Glutamatergic neuron (in vitro differentiated cells): ENCODE results near the gene MAP4K4. TPM values are rescaled to one million over a fixed set of nuclear protein-coding genes. Genes with fewer than 3 reads are reported as not detected.

Source experiments
- DNase-seq: peaks from one replicate; pipeline ENCODE4 v3.0.0; 2022
- H3K27ac Mint-ChIP-seq: one replicate; pipeline ENCODE4 v1.8.0; 2020; ENCODE audit warnings: mild to moderate bottlenecking, mixed read lengths, inconsistent platforms; ENCODE audit not compliant: unreplicated experiment
- H3K27me3 Mint-ChIP-seq: one replicate; pipeline ENCODE4 v1.8.0; 2020; ENCODE audit warnings: mild to moderate bottlenecking, moderate library complexity, mixed read lengths, inconsistent platforms; ENCODE audit not compliant: unreplicated experiment
- H3K36me3 Mint-ChIP-seq: one replicate; pipeline ENCODE4 v1.8.0; 2020; ENCODE audit warnings: mild to moderate bottlenecking, mixed read lengths, inconsistent platforms; ENCODE audit not compliant: unreplicated experiment
- H3K4me1 Mint-ChIP-seq: one replicate; pipeline ENCODE4 v1.8.0; 2020; ENCODE audit warnings: mild to moderate bottlenecking, low read depth, mixed read lengths, inconsistent platforms; ENCODE audit not compliant: unreplicated experiment
- H3K4me3 Mint-ChIP-seq: one replicate; pipeline ENCODE4 v1.8.0; 2020; ENCODE audit warnings: mild to moderate bottlenecking, mixed read lengths, inconsistent platforms; ENCODE audit not compliant: unreplicated experiment
- H3K9me3 Mint-ChIP-seq: one replicate; pipeline ENCODE4 v1.8.0; 2020; ENCODE audit warnings: mild to moderate bottlenecking, moderate library complexity, mixed read lengths, inconsistent platforms; ENCODE audit not compliant: unreplicated experiment
- CTCF ChIP-seq: fragments of 200-600 bp; sonication (generic); IDR thresholded peaks from one replicate; pipeline ENCODE4 v1.5.0; 2021; ENCODE audit not compliant: partially characterized antibody, unreplicated experiment
- total RNA-seq: library from RNA; stranded (reverse); fragmentation: NEBNext Ultra II Directional; extraction: Animal tissue kit (Norgen Biotek cat#: 25700); gene quantifications from one replicate; pipeline ENCODE4 v1.2.1, GENCODE V29; 2021; ENCODE audit not compliant: unreplicated experiment

The MAP4K4 gene
- total RNA-seq, 1 donor from 2014 or later: 756 TPM

- Mint-ChIP-seq H3K9me3 (peaks cover 10% of the 10 kb centered on the region), H3K4me3 (no peak overlapping the region), H3K27ac (peak overlapping the region; percentile 59), H3K4me1 (peaks cover 28% of the 10 kb centered on the region), H3K36me3 (peaks cover under 1% of the 10 kb centered on the region), H3K27me3 (no peaks in the 10 kb centered on the region)
- DNase-seq: no peak
- TF ChIP-seq CTCF: no peak
Measured at GRCh38 chr2:101860782-101861181, 163.3 kb downstream of the MAP4K4 start.

- TF ChIP-seq CTCF: no peak
- no peak for DNase-seq
- Mint-ChIP-seq H3K4me1 (peaks cover 26% of the 10 kb centered on the region), H3K36me3 (no peaks in the 10 kb centered on the region), H3K27me3 (no peaks in the 10 kb centered on the region), H3K4me3 (no peak overlapping the region), H3K27ac (no peak overlapping the region), H3K9me3 (peaks cover 9% of the 10 kb centered on the region)
Measured at GRCh38 chr2:101861382-101861781, 163.9 kb downstream of the MAP4K4 start.

GRCh38 chr2:101863534-101863933 lies 166.0 kb downstream of the MAP4K4 start:
- Mint-ChIP-seq H3K27ac (peak overlapping the region; percentile 80), H3K27me3 (no peaks in the 10 kb centered on the region), H3K4me3 (peak overlapping the region; percentile 10), H3K4me1 (peaks cover 22% of the 10 kb centered on the region), H3K9me3 (peaks cover 9% of the 10 kb centered on the region), H3K36me3 (no peaks in the 10 kb centered on the region)
- no peak for TF ChIP-seq CTCF
- DNase-seq: no peak

- no peak overlapping the region for H3K4me3 Mint-ChIP-seq
- H3K27ac Mint-ChIP-seq: peak overlapping the region; percentile 65
- H3K36me3 Mint-ChIP-seq: peaks cover 2% of the 10 kb centered on the region
- H3K27me3 Mint-ChIP-seq: no peaks in the 10 kb centered on the region
- peaks cover 23% of the 10 kb centered on the region for H3K4me1 Mint-ChIP-seq
- TF ChIP-seq CTCF: no peak
- peaks cover 9% of the 10 kb centered on the region for H3K9me3 Mint-ChIP-seq
- DNase-seq: no peak
Measured at GRCh38 chr2:101864426-101864825, 166.9 kb downstream of the MAP4K4 start.

GRCh38 chr2:101868525-101868924 lies 171.0 kb downstream of the MAP4K4 start:
- Mint-ChIP-seq H3K4me3 (no peak overlapping the region), H3K36me3 (peaks cover 5% of the 10 kb centered on the region), H3K27ac (no peak overlapping the region), H3K4me1 (peaks cover 17% of the 10 kb centered on the region), H3K9me3 (peaks cover 17% of the 10 kb centered on the region), H3K27me3 (peaks cover 3% of the 10 kb centered on the region)
- DNase-seq: no peak
- no peak for TF ChIP-seq CTCF
